Trophoblast cell (in vitro differentiated cells and primary cell): ENCODE results near the gene MORN1.
A peak's percentile ranks its signal among the peaks of the same experiment; 100 is the strongest.

Source experiments
- DNase-seq, 2 donors: peaks; one replicate each; pipeline ENCODE4 v3.0.0-alpha.2; 2016
- H2AFZ ChIP-seq: 2 replicates; pipeline ENCODE4 v1.6.1; 2013; ENCODE audit warnings: low read length, moderate library complexity, mild to moderate bottlenecking; ENCODE audit not compliant: insufficient read depth, poor library complexity
- H2AK5ac ChIP-seq: 2 replicates; pipeline ENCODE4 v1.6.1; 2013; ENCODE audit warnings: mild to moderate bottlenecking, low read length
- H2BK120ac ChIP-seq: 2 replicates; pipeline ENCODE4 v1.6.1; 2013; ENCODE audit warnings: low read length, mild to moderate bottlenecking, moderate library complexity; ENCODE audit not compliant: insufficient read depth, poor library complexity
- H2BK12ac ChIP-seq: 2 replicates; pipeline ENCODE4 v1.6.1; 2013; ENCODE audit warnings: mild to moderate bottlenecking, low read length, moderate library complexity
- H2BK5ac ChIP-seq: 2 replicates; pipeline ENCODE4 v1.6.1; 2013; ENCODE audit warnings: low read length, low read depth, moderate library complexity, mild to moderate bottlenecking; ENCODE audit not compliant: poor library complexity
- H3K14ac ChIP-seq: 2 replicates; pipeline ENCODE4 v1.6.1; 2013; ENCODE audit warnings: mild to moderate bottlenecking, low read length
- H3K18ac ChIP-seq: 2 replicates; pipeline ENCODE4 v1.6.1; 2013; ENCODE audit warnings: mild to moderate bottlenecking, low read length
- H3K23ac ChIP-seq: 2 replicates; pipeline ENCODE4 v1.6.1; 2013; ENCODE audit warnings: low read length
- H3K27ac ChIP-seq: 2 replicates; pipeline ENCODE4 v1.5.1; 2013; ENCODE audit warnings: low read depth, mild to moderate bottlenecking, inconsistent platforms, low read length, moderate library complexity
- H3K27me3 ChIP-seq: 2 replicates; pipeline ENCODE4 v1.6.1; 2013; ENCODE audit warnings: inconsistent platforms, mild to moderate bottlenecking, low read length, moderate library complexity; ENCODE audit not compliant: insufficient read depth
- H3K36me3 ChIP-seq, 2 experiments: 1 replicate in 1 of 2; 2 replicates in 1 of 2; pipeline ENCODE4 v1.6.1; 2013; ENCODE audit warnings: low read length in 2 of 2, mild to moderate bottlenecking in 2 of 2, moderate library complexity in 1 of 2; ENCODE audit not compliant: insufficient read depth in 2 of 2, control insufficient read depth in 1 of 2
- H3K4ac ChIP-seq: 2 replicates; pipeline ENCODE4 v1.6.1; 2013; ENCODE audit warnings: low read depth, mild to moderate bottlenecking, low read length, moderate library complexity
- H3K4me1 ChIP-seq, 2 experiments: 1 replicate in 1 of 2; 2 replicates in 1 of 2; pipeline ENCODE4 v1.6.1; 2013; ENCODE audit warnings: low read length in 2 of 2, mild to moderate bottlenecking in 2 of 2, moderate library complexity in 1 of 2; ENCODE audit not compliant: insufficient read depth in 2 of 2, control insufficient read depth in 1 of 2
- H3K4me2 ChIP-seq: 2 replicates; pipeline ENCODE4 v1.6.1; 2013; ENCODE audit warnings: inconsistent platforms, mild to moderate bottlenecking, low read length, moderate library complexity
- H3K4me3 ChIP-seq: 2 replicates; pipeline ENCODE4 v1.5.1; 2013; ENCODE audit warnings: mild to moderate bottlenecking, low read depth, low read length, inconsistent platforms
- H3K79me1 ChIP-seq: one replicate; pipeline ENCODE4 v1.6.1; 2013; ENCODE audit warnings: low read length
- H3K79me2 ChIP-seq: 2 replicates; pipeline ENCODE4 v1.6.1; 2013; ENCODE audit warnings: low read length, mild to moderate bottlenecking; ENCODE audit not compliant: control insufficient read depth, insufficient read depth, poor library complexity
- H3K9ac ChIP-seq: 2 replicates; pipeline ENCODE4 v1.6.1; 2013; ENCODE audit warnings: mild to moderate bottlenecking, low read length
- H3K9me3 ChIP-seq: 2 replicates; pipeline ENCODE4 v1.6.1; 2013; ENCODE audit warnings: low read depth, mild to moderate bottlenecking, control low read depth, inconsistent platforms, low read length; ENCODE audit not compliant: insufficient read depth
- H4K12ac ChIP-seq: 2 replicates; pipeline ENCODE4 v1.6.1; 2013; ENCODE audit warnings: low read depth, mild to moderate bottlenecking, low read length, moderate library complexity
- H4K8ac ChIP-seq: 2 replicates; pipeline ENCODE4 v1.6.1; 2013; ENCODE audit warnings: low read depth, mild to moderate bottlenecking, low read length, moderate library complexity
- H4K91ac ChIP-seq: one replicate; pipeline ENCODE4 v1.6.1; 2013; ENCODE audit warnings: low read depth, mild to moderate bottlenecking, low read length, moderate library complexity
- WGBS: extraction: QIAGEN DNeasy Blood & Tissue Kit; methylation state at CpG from one replicate; pipeline ENCODE4 v1.1.7; 2013; ENCODE audit warnings: missing lambda C conversion rate; ENCODE audit not compliant: insufficient read length, insufficient coverage; ENCODE audit errors: extremely low coverage; 5-methylcytosine and 5-hydroxymethylcytosine counted together

MORN1 gene

DNA sequence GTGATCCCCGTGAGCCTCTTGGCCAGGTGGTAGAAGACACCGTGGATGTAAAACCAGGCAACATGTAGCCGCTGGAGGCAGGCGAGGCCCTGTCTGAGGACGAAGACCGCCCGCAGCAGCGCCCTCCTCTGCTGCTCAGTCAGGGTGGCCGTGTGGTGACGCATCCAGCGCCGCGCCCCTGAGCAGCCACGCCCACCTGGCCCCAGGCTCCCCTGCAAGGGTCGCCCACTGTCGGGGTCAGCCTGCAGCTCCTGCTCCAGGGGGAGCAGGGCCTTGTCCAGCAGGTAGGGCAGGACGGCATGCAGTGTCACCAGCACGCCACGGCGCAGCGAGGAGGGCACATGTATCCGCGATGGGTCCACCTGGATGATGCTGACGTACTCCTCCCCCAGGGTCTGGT lies 17.1 kb upstream of the MORN1 start:
- no peak overlapping the region for H2BK12ac ChIP-seq
- no peak overlapping the region for H4K91ac ChIP-seq
- H4K12ac ChIP-seq, result no peak overlapping the region
- peak overlapping the region; percentile 13 for H3K4me3 ChIP-seq
- H4K8ac ChIP-seq, result no peak overlapping the region
- H3K14ac ChIP-seq, result no peak overlapping the region
- H2AFZ ChIP-seq, result no peak overlapping the region
- H3K4me2 ChIP-seq, result no peak overlapping the region
- no peak overlapping the region for H3K9ac ChIP-seq
- no peak overlapping the region for H3K18ac ChIP-seq
- H3K9me3 ChIP-seq, result no peaks in the 10 kb centered on the region
- H3K27ac ChIP-seq, result no peak overlapping the region
- no peak overlapping the region for H3K23ac ChIP-seq
- no peak overlapping the region for H3K4ac ChIP-seq
- H3K79me1 ChIP-seq, result peaks cover 12% of the 10 kb centered on the region
- no peak overlapping the region for H2AK5ac ChIP-seq
- H2BK5ac ChIP-seq, result no peak overlapping the region
- H3K4me1 ChIP-seq, result peaks cover 12 to 17% of the 10 kb centered on the region in 2 experiments
- H3K36me3 ChIP-seq, result peaks cover 53% of the 10 kb centered on the region in 2 experiments
- no CpG with 5 or more reads among the region's 24 CpGs for WGBS
- peaks cover 9% of the 10 kb centered on the region for H3K79me2 ChIP-seq
- no peak overlapping the region for H2BK120ac ChIP-seq
- no peaks in the 10 kb centered on the region for H3K27me3 ChIP-seq
- DNase-seq, result peak in 1 of 2 donors; percentile 20

DNA sequence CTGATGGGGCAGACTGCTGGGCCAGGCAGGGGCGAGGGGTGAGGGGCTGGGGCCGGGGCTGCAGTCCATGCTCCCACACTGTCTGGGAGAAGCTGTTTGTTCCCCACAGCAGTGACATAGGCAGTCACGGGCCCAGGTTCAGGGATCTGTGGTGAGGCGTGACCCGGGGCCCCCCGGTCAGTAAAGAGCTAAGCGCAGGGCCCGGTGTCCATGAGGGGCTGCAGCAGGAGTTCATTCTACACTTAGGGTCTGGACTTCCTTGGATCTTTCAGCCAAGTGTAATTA lies 16.6 kb upstream of the MORN1 start:
- Histone ChIP-seq H3K4ac (no peak overlapping the region), H3K14ac (no peak overlapping the region), H4K91ac (no peak overlapping the region), H3K4me2 (no peak overlapping the region), H2AFZ (no peak overlapping the region), H2AK5ac (no peak overlapping the region), H3K27ac (no peak overlapping the region), H3K36me3 (peaks cover 57 to 58% of the 10 kb centered on the region in 2 experiments), H4K8ac (no peak overlapping the region), H4K12ac (no peak overlapping the region), H3K79me1 (peaks cover 9% of the 10 kb centered on the region), H3K79me2 (peaks cover 6% of the 10 kb centered on the region), H3K9me3 (no peaks in the 10 kb centered on the region), H3K4me1 (peaks cover 7 to 12% of the 10 kb centered on the region in 2 experiments), H2BK5ac (no peak overlapping the region), H3K18ac (no peak overlapping the region), H3K9ac (no peak overlapping the region), H3K4me3 (no peak overlapping the region), H2BK120ac (no peak overlapping the region), H3K27me3 (no peaks in the 10 kb centered on the region), H2BK12ac (no peak overlapping the region), H3K23ac (no peak overlapping the region)
- WGBS, result no CpG with 5 or more reads among the region's 8 CpGs
- DNase-seq, result no peak

DNA sequence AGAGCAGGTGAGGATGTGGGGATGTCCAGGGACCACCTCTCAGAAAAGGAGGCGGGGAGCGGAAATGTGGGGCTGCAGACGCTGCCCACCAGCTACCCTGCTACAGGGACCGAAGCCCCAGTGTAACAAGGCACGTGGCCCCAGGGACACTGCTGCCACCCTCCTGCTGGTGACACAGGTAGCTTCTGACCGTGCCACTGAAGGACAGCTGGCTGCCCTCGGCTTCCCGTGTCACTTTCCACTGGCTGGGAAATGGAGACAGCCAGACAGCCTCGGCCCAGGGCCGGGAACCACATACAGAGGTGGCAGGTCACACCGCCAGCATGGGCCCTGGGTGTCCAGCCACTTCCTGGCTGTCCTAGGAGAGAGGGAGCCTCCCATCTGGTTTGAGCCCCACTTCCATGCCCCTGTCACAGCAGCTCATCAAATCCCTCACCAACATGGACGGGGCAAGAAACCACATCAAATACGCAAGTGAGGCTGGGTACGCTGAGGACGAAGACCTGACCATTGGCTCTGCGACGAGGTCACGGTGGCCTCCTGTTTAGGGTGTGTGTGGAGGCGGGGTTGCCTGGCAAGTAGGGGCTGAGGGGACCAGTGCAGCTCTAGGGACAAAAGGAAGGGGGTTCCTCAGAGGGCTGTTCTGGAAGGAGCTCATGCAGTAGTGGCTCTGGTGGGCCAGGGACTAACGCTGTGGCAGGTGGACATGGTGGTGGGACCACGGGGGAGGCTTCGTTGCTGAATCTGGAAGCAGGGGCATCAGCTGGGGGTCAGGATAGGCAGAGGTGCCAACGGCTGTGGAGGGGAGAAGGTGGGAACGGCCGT lies 16.0 kb upstream of the MORN1 start:
- Histone ChIP-seq H3K79me1 (peaks cover 5% of the 10 kb centered on the region), H4K91ac (no peak overlapping the region), H3K14ac (no peak overlapping the region), H3K9ac (no peak overlapping the region), H3K9me3 (no peaks in the 10 kb centered on the region), H3K4me3 (no peak overlapping the region), H3K4me1 (peaks cover 6 to 11% of the 10 kb centered on the region in 2 experiments), H2BK5ac (no peak overlapping the region), H2BK120ac (no peak overlapping the region), H2AFZ (no peak overlapping the region), H3K36me3 (peaks cover 62 to 64% of the 10 kb centered on the region in 2 experiments), H3K23ac (no peak overlapping the region), H3K27me3 (no peaks in the 10 kb centered on the region), H3K79me2 (peaks cover 4% of the 10 kb centered on the region), H3K4ac (no peak overlapping the region), H2AK5ac (no peak overlapping the region), H4K12ac (no peak overlapping the region), H4K8ac (no peak overlapping the region), H3K27ac (no peak overlapping the region), H3K4me2 (no peak overlapping the region), H3K18ac (no peak overlapping the region), H2BK12ac (no peak overlapping the region)
- WGBS, result no CpG with 5 or more reads among the region's 25 CpGs
- DNase-seq, result no peak

DNA sequence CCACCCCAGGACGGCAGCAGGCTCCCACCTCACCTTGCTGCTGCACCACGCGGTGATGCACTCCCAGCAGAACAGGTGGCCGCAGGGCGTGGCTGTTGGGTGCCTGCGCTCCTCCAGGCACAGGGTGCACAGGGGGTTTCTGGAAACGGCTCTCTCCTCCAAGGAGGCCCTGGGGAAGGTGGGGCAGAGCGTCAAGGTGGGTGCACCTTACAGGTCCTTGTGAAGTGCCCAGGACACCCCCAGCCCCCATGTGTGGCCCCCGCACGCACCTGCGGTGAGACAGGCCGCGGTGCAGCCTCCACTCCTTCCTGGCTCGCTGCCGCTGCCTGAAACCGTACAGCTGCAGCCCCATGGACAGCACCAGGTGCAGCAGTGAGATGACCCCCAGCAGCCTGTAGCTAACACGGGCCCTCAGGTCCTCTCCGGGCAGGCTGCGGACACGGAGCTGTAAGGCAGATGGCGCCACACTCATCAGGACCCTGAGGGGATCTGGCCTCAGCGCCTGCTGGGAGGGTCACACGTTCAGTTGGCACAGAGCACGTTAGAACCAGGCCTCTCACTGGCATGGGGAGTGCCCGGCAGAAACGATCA lies 15.2 kb upstream of the MORN1 start:
- no peak overlapping the region for H4K8ac ChIP-seq

More for the DNA sequence above, 15.2 kb upstream of the MORN1 start:
- H2BK5ac ChIP-seq, result no peak overlapping the region
- H2AK5ac ChIP-seq, result no peak overlapping the region
- no peak overlapping the region for H3K27ac ChIP-seq
- DNase-seq, result no peak
- H2BK120ac ChIP-seq, result no peak overlapping the region
- H2BK12ac ChIP-seq, result no peak overlapping the region
- no peak overlapping the region for H3K14ac ChIP-seq
- H3K79me2 ChIP-seq, result no peaks in the 10 kb centered on the region
- no peak overlapping the region for H4K91ac ChIP-seq
- no peak overlapping the region for H3K23ac ChIP-seq
- H3K4ac ChIP-seq, result no peak overlapping the region
- no peak overlapping the region for H3K9ac ChIP-seq
- H3K4me3 ChIP-seq, result no peak overlapping the region
- H3K9me3 ChIP-seq, result no peaks in the 10 kb centered on the region
- H2AFZ ChIP-seq, result no peak overlapping the region
- no CpG with 5 or more reads among the region's 26 CpGs for WGBS
- peaks cover 4 to 8% of the 10 kb centered on the region in 2 experiments for H3K4me1 ChIP-seq
- no peak overlapping the region for H4K12ac ChIP-seq
- no peaks in the 10 kb centered on the region for H3K79me1 ChIP-seq
- no peaks in the 10 kb centered on the region for H3K27me3 ChIP-seq
- H3K4me2 ChIP-seq, result no peak overlapping the region
- H3K18ac ChIP-seq, result no peak overlapping the region
- peaks cover 70 to 72% of the 10 kb centered on the region in 2 experiments for H3K36me3 ChIP-seq
